Activated T-helper 17 cell treated with anti-CD3 and anti-CD28 coated beads, Interleukin-2, amount 50 U/mL, for 72 hours (primary cell): ENCODE measurements around the gene SLC6A15. TPM values are rescaled to one million over a fixed set of nuclear protein-coding genes. Genes with fewer than 3 reads are reported as not detected.

ENCODE experiments used
- ATAC-seq: fragments of 150-1000 bp; cut with Tn5 transposase; replicated peaks from 2 replicates; pipeline ENCODE4 v1.10.0; 2021; ENCODE audit warnings: mild to moderate bottlenecking, moderate library complexity
- H3K27ac Mint-ChIP-seq: one replicate; pipeline ENCODE4 v1.8.0; 2022; ENCODE audit warnings: mixed read lengths
- H3K27me3 Mint-ChIP-seq: one replicate; pipeline ENCODE4 v1.8.0; 2022; ENCODE audit warnings: mixed read lengths
- H3K36me3 Mint-ChIP-seq: one replicate; pipeline ENCODE4 v1.8.0; 2022; ENCODE audit warnings: low read depth, mild to moderate bottlenecking, mixed read lengths
- H3K4me1 Mint-ChIP-seq: one replicate; pipeline ENCODE4 v1.8.0; 2022; ENCODE audit warnings: mixed read lengths
- H3K4me3 Mint-ChIP-seq: one replicate; pipeline ENCODE4 v1.8.0; 2022; ENCODE audit warnings: mild to moderate bottlenecking, mixed read lengths
- H3K9me3 Mint-ChIP-seq: one replicate; pipeline ENCODE4 v1.8.0; 2022; ENCODE audit warnings: mixed read lengths
- total RNA-seq, 2 donors: library from RNA; stranded (reverse); gene quantifications; one replicate each; pipeline ENCODE4 v1.2.3, GENCODE V29; 2022

Gene SLC6A15
- total RNA-seq, 2 donors from 2014 or later = 0.69 to 0.78 TPM

- Mint-ChIP-seq H3K4me1 (no peaks in the 10 kb centered on the region), H3K9me3 (no peaks in the 10 kb centered on the region), H3K4me3 (peak overlapping the region; percentile 63), H3K36me3 (no peaks in the 10 kb centered on the region), H3K27ac (no peak overlapping the region), H3K27me3 (peaks cover 39% of the 10 kb centered on the region)
- ATAC-seq = no peak
Observed at GRCh38 chr12:84910549-84911241, 1.9 kb downstream of the SLC6A15 start.

DNA sequence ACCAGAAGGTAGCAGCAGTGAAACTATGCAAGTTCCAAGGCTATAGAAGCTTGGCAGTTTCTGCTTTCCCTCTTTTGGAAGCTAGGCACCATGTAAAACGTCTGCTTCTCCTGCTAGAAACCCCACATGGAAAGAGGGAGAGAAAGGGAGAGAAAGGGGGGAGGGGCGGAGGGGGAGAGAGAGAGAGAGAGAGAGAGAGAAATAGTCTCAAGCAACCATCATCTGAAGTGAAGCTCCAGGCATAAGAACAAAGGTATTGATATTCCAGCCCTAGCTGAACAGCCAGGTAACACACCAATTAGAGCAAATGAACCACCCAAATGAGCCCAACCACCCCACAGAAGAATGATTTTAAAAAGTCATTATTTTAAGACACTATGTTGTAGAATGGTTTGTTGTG, 8.5 kb downstream of the SLC6A15 start:
- Mint-ChIP-seq H3K4me3 (no peak overlapping the region), H3K4me1 (no peaks in the 10 kb centered on the region), H3K9me3 (no peaks in the 10 kb centered on the region), H3K27me3 (peaks cover 14% of the 10 kb centered on the region), H3K27ac (no peak overlapping the region), H3K36me3 (no peaks in the 10 kb centered on the region)
- ATAC-seq = no peak

DNA sequence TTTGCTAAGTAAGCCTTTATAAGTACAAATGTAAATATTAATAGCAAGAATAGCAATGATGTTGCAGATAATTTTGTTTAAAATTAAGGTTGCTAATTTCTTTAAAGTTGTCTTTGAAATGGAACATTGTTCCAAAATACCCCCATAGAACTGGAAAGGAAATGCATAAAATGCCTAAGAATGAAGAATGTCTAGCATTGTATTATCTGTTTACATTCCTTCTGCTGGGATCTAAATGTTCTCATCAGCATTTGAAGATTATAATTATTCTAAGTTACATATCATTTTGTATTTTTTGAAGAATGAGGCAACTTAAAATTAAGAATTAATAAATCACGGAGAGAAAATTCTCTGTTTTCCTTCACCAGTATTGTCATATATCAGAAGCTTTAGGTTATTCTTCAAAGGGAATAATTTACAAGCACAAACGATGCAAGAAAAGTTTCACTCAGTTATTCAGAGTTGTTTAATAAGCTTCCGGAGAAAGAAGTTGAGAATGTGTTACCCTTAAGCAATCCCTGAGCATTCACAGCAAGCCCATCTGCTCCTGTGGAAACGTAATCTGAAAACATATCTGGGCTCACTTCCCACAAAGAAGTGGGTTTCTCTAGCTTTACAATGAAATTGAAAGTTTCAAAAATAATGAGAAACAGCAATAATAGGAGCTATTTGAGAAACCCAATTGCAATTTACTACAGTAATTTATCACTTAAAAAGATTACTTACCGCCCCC, 21.3 kb downstream of the SLC6A15 start:
- Mint-ChIP-seq H3K27ac (no peak overlapping the region), H3K27me3 (peaks cover 3% of the 10 kb centered on the region), H3K36me3 (no peaks in the 10 kb centered on the region), H3K4me3 (no peak overlapping the region), H3K4me1 (no peaks in the 10 kb centered on the region), H3K9me3 (no peaks in the 10 kb centered on the region)
- no peak for ATAC-seq

GRCh38 chr12:84889818-84890217, 22.8 kb downstream of the SLC6A15 start:
- H3K27me3 Mint-ChIP-seq = peaks cover 3% of the 10 kb centered on the region

DNA sequence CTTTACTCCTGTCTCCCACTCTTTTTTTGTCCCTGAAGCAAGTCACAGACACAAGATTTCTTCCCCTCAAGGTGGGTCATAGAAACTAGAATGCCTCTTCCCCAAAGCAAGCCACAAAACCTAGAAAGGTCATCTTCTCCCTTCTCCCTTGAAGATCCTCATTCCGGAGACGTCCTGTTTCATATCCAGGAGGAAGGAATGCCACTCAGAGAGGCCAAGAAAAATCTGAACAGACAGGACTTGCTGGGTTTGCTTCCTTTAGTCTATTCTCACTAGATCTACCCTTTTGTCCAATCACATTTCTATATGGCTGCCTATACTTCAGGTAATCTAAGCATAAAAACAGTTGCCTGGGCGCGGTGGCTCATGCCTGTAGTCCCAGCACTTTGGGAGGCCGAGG, 23.7 kb downstream of the SLC6A15 start:
- no peaks in the 10 kb centered on the region for H3K9me3 Mint-ChIP-seq
- no peaks in the 10 kb centered on the region for H3K4me1 Mint-ChIP-seq
- no peak overlapping the region for H3K4me3 Mint-ChIP-seq
- H3K27me3 Mint-ChIP-seq = peaks cover 3% of the 10 kb centered on the region
- ATAC-seq = no peak
- H3K27ac Mint-ChIP-seq = no peak overlapping the region
- no peaks in the 10 kb centered on the region for H3K36me3 Mint-ChIP-seq

More at GRCh38 chr12:84889818-84890217, 22.8 kb downstream of the SLC6A15 start:
- Mint-ChIP-seq H3K4me1 (no peaks in the 10 kb centered on the region), H3K36me3 (no peaks in the 10 kb centered on the region), H3K9me3 (no peaks in the 10 kb centered on the region), H3K4me3 (no peak overlapping the region), H3K27ac (no peak overlapping the region)
- ATAC-seq = no peak

DNA sequence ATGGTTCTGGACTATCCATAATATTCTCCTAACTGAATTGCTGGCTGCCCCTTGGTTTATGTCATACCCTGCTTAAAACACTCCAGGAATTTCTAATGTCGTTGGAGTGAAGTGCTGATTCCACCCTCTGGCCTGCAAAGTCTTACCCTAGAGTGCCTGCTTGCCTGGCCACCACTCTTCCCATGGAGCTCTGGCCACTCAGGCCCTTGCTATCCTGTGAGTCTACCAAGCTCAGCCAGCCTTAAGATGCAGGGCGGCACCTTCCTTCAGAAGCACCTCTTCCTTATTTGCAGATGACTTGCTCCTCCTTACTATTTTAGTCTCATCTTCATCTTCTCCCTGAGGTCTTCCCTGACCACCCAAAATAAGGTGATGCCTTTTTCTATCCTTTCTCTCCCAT, 35.3 kb downstream of the SLC6A15 start:
- no peaks in the 10 kb centered on the region for H3K36me3 Mint-ChIP-seq
- H3K4me1 Mint-ChIP-seq = no peaks in the 10 kb centered on the region
- no peaks in the 10 kb centered on the region for H3K9me3 Mint-ChIP-seq
- no peak for ATAC-seq
- H3K27me3 Mint-ChIP-seq = peaks cover 10% of the 10 kb centered on the region
- no peak overlapping the region for H3K4me3 Mint-ChIP-seq
- no peak overlapping the region for H3K27ac Mint-ChIP-seq

DNA sequence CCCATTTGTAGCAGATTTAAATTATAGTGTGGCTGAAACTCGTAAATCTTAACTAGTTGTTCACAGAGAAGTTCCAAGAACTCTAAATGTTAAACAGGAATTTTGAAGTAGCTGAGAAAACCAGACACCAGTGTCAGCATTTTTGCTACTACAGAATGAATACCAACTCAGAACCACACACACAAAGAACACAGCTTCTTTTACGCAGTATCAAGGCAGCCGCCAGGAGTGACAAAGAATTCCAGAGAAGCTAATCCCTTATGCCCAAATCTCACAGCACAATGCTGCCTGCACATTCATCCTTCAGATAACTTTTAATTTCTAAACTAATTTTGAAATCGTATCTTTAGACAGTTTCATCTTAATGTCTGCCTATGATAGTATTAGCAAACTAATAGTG, 37.4 kb downstream of the SLC6A15 start:
- no peak for ATAC-seq
- no peaks in the 10 kb centered on the region for H3K9me3 Mint-ChIP-seq
- no peaks in the 10 kb centered on the region for H3K36me3 Mint-ChIP-seq
- no peak overlapping the region for H3K27ac Mint-ChIP-seq
- H3K27me3 Mint-ChIP-seq = peaks cover 10% of the 10 kb centered on the region
- no peaks in the 10 kb centered on the region for H3K4me1 Mint-ChIP-seq
- no peak overlapping the region for H3K4me3 Mint-ChIP-seq

GRCh38 chr12:84874825-84875139, 37.8 kb downstream of the SLC6A15 start:
- Mint-ChIP-seq H3K36me3 (no peaks in the 10 kb centered on the region), H3K27ac (no peak overlapping the region), H3K4me3 (no peak overlapping the region), H3K4me1 (no peaks in the 10 kb centered on the region), H3K9me3 (no peaks in the 10 kb centered on the region), H3K27me3 (peaks cover 10% of the 10 kb centered on the region)
- ATAC-seq = no peak

DNA sequence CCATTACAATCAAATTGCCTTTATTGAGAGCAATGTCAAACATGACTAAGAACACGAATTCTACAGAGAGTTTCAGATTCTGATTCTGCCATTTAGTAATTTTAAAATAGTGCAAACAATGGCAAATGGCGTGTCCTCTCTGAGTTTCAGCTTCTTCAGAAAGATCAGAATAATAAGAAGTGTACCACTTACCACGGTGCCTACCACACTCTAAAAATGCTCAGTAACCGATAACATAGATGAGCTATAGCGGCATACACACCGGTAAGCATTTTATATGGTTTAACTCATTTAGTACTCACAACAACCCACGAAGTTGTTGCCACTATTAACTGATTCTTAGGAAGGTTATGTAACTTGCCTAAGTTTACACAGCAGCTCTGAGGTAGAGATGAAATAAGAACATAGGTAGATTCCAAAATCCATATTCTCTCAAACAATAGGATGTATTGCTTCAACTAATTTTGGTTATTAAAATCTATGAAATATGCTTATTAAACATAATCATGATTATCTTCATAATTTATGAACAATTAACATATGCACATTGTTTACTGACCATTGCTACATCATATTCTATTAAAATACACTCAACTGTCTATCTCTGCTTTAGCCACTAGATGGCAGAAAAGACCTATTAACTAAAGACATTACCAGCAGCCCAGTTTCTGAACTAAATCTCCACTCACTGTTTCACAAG, 38.3 kb downstream of the SLC6A15 start:
- no peaks in the 10 kb centered on the region for H3K4me1 Mint-ChIP-seq
- H3K27ac Mint-ChIP-seq = no peak overlapping the region
- no peaks in the 10 kb centered on the region for H3K36me3 Mint-ChIP-seq
- H3K9me3 Mint-ChIP-seq = no peaks in the 10 kb centered on the region
- H3K27me3 Mint-ChIP-seq = peaks cover 14% of the 10 kb centered on the region
- H3K4me3 Mint-ChIP-seq = no peak overlapping the region
- peak; percentile 56 for ATAC-seq

DNA sequence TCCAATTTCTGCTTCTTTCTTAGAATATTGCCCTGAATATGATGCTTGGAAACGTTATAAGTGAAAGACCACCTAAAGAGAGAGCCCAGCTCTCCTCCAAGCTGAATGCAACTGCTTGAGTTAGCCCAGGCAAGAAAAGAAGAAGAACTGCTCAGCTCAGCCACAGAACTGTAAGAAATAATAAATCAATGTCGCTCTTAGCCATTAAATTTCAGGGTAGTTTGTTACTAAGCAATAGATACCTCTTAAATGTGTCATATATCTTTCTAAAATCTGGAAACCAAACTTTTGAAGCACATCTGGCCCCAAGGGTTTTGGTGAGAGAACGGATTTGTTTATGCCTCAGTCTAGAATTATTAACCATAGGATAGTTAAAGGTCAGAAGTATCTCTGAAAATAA, 50.4 kb downstream of the SLC6A15 start:
- no peak for ATAC-seq
- no peak overlapping the region for H3K4me3 Mint-ChIP-seq
- H3K36me3 Mint-ChIP-seq = no peaks in the 10 kb centered on the region
- H3K27ac Mint-ChIP-seq = no peak overlapping the region
- H3K4me1 Mint-ChIP-seq = no peaks in the 10 kb centered on the region
- no peaks in the 10 kb centered on the region for H3K9me3 Mint-ChIP-seq
- H3K27me3 Mint-ChIP-seq = no peaks in the 10 kb centered on the region

GRCh38 chr12:84860718-84861117, 51.9 kb downstream of the SLC6A15 start:
- H3K27ac Mint-ChIP-seq = no peak overlapping the region
- no peaks in the 10 kb centered on the region for H3K9me3 Mint-ChIP-seq
- ATAC-seq = no peak
- no peaks in the 10 kb centered on the region for H3K36me3 Mint-ChIP-seq
- peaks cover 2% of the 10 kb centered on the region for H3K27me3 Mint-ChIP-seq
- no peak overlapping the region for H3K4me3 Mint-ChIP-seq
- no peaks in the 10 kb centered on the region for H3K4me1 Mint-ChIP-seq

DNA sequence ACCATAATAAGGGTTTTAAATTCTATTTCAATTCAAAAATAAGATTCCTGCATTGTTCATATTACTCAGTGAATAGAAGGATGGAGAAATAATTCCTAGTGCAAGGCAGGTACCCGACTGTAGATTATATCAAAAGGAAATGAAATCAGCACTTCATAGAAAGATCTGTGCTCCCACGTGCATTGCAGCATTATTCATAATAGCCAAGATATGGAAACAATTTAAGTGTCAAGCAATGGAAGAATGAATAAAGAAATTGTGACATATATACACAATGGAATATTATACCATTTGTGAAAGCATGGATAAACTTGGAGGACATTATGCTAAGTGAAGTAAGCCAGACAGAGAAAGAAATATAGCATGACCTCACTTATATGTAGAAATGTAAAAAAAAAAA, 53.8 kb downstream of the SLC6A15 start:
- H3K9me3 Mint-ChIP-seq = no peaks in the 10 kb centered on the region
- no peak overlapping the region for H3K4me3 Mint-ChIP-seq
- H3K27me3 Mint-ChIP-seq = peaks cover 5% of the 10 kb centered on the region
- no peaks in the 10 kb centered on the region for H3K4me1 Mint-ChIP-seq
- no peak for ATAC-seq
- H3K27ac Mint-ChIP-seq = no peak overlapping the region
- no peaks in the 10 kb centered on the region for H3K36me3 Mint-ChIP-seq

- Mint-ChIP-seq H3K4me1 (no peaks in the 10 kb centered on the region), H3K27ac (no peak overlapping the region), H3K4me3 (no peak overlapping the region), H3K27me3 (peaks cover 5% of the 10 kb centered on the region), H3K9me3 (no peaks in the 10 kb centered on the region), H3K36me3 (no peaks in the 10 kb centered on the region)
- ATAC-seq = no peak
Observed at GRCh38 chr12:84857525-84858208, 54.9 kb downstream of the SLC6A15 start.

GRCh38 chr12:84856156-84856900, 56.3 kb downstream of the SLC6A15 start:
- Mint-ChIP-seq H3K4me1 (no peaks in the 10 kb centered on the region), H3K36me3 (no peaks in the 10 kb centered on the region), H3K27me3 (peaks cover 5% of the 10 kb centered on the region), H3K27ac (no peak overlapping the region), H3K4me3 (no peak overlapping the region), H3K9me3 (peaks cover 3% of the 10 kb centered on the region)
- ATAC-seq = no peak
